ENCODE data around the gene TBKBP1.

Gene TBKBP1, protein sequence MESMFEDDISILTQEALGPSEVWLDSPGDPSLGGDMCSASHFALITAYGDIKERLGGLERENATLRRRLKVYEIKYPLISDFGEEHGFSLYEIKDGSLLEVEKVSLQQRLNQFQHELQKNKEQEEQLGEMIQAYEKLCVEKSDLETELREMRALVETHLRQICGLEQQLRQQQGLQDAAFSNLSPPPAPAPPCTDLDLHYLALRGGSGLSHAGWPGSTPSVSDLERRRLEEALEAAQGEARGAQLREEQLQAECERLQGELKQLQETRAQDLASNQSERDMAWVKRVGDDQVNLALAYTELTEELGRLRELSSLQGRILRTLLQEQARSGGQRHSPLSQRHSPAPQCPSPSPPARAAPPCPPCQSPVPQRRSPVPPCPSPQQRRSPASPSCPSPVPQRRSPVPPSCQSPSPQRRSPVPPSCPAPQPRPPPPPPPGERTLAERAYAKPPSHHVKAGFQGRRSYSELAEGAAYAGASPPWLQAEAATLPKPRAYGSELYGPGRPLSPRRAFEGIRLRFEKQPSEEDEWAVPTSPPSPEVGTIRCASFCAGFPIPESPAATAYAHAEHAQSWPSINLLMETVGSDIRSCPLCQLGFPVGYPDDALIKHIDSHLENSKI

DNA sequence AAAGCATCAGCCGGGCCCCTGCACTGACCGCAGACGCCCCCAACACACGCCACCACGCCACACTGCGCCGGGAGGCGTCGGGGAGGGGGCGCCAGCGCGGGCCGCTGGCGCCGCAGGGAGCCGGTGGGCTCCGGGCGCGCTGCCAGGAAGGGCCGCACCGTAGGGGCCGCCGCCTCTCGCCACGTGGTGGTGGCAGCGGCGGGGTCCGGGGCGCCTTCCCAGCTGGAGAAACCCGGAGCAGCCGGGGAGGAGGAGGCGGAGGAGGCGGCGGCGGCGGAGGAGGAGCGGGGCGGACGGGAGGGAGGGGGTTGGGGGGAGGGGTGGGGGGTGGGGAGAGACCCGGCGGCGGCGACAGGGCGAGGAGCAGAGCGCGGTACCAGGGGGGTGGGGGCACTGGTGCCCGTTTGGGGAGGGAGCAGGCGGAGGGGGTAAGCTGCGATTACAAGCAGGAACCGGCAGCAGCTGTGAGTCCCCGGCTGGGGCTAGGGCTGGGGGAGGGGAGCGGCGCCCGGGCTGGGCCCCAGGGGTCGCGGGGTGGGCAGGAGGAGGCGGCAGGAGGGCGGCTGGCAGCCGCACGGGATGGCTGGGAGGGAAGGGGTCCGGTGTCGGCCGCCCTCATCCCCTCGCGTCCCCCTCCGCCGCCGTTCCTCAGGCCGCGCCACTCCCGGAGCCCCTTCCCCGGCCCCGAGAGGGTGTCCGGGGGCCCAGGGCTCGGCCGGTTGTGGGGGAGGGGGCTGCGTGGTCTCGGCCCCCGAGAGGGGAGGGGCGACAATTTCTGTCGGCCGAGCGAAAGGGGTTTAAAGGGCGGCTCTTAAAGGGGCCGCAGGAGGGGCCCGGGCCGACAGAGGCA is at the start of gene TBKBP1:
Gene TBKBP1 (plus strand): TSS at position 431 of the 850 bp plus-strand sequence. CDS start 1,952 bp downstream, outside the sequence.
- peak within 1 kb of the TSS; percentile 57 for H3K9ac ChIP-seq (ENCODE audit: low read depth, low read length)
- H3K4me1 ChIP-seq (ENCODE audit: control insufficient read depth, insufficient read depth, low read length): peaks cover 23% of the 10 kb centered on the region
- no peaks in the 10 kb centered on the region for H3K9me3 ChIP-seq (ENCODE audit: control insufficient read depth, insufficient read depth, low read length)
- no peaks in the 10 kb centered on the region for H3K27me3 ChIP-seq (ENCODE audit: control insufficient read depth, insufficient read depth, low read length)
- peak within 1 kb of the TSS; percentile 87 for H3K4me3 ChIP-seq (ENCODE audit: low read depth, low read length)
- H3K36me3 ChIP-seq (ENCODE audit: control insufficient read depth, insufficient read depth, low read length): 0 out of 2 replicates have a peak, but pooled peaks cover 5% of the 10 kb centered on the region
- H3K27ac ChIP-seq (ENCODE audit: low read depth, low read length): peak within 1 kb of the TSS; percentile 90

DNA sequence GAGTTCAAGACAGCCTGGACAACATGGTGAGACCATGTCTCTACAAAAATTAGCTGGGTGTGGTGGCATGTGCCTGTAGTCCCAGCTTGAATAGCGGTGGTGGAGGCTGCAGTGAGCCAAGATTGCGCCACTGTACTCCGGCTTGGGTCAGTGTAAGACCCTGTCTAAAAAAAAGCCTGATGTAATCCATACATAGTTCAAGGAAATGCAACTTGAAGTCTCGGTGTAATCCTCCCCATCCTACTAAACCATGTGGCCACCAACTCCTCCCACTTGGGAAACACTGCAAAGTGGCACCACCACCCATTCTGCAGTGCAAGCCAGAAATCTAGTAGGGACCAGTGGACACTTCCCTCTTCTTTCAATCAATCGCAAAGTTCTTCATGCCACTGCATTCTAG is 49.6 kb upstream of the TBKBP1 start:
- Histone ChIP-seq H3K9me3 (ENCODE audit: control insufficient read depth, insufficient read depth, low read length) (no peaks in the 10 kb centered on the region), H3K4me1 (ENCODE audit: control insufficient read depth, insufficient read depth, low read length) (no peaks in the 10 kb centered on the region), H3K4me3 (ENCODE audit: low read depth, low read length) (no peak overlapping the region), H3K36me3 (ENCODE audit: control insufficient read depth, insufficient read depth, low read length) (no peaks in the 10 kb centered on the region), H3K27me3 (ENCODE audit: control insufficient read depth, insufficient read depth, low read length) (no peaks in the 10 kb centered on the region), H3K27ac (ENCODE audit: low read depth, low read length) (no peak overlapping the region), H3K9ac (ENCODE audit: low read depth, low read length) (no peak overlapping the region)

DNA sequence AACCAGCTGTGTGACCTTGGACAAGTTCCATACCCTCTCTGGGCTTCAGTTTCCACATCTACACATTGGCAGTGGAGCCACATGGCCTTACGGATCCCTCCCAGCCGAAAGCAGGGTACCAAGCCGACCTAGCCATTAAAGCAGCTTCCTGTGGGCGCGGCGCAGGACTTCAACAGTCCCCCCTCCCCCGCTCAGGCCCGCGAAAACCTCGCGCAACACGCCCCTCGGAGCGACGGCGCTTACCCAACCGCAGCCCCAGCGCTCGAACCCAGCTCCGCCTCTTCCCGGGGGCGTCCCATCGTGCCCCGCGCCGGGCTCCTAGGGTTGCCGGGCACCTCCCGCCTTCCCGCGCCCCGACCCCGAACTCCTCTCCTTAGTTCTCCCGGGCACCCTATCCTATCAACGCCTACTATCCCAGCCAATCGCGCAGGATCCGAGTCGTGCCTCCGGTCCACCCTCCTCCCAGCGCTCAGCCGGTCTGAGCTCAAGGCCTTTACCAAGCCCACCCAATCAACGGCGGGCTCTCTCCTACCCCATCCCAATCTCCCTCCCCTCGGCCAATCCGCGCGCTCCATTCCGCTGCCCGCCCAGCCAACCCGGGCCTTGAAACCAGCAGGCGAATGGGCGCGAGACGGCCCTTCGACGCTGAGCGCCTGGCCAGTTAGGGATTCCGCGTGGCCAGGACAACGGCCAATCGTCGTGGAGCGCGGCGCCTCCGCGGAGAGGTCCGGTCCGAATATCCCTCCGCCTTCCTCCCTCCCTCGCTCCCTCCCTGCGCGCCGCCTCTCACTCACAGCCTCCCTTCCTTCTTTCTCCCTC is 44.6 kb upstream of the TBKBP1 start, which contains the start of gene KPNB1:
Gene KPNB1 (plus strand): TSS at position 767 of the 819 bp plus-strand sequence. CDS start 326 bp downstream, outside the sequence.
- peak within 1 kb of the TSS; percentile 98 for H3K27ac ChIP-seq (ENCODE audit: low read depth, low read length)
- H3K9ac ChIP-seq (ENCODE audit: low read depth, low read length): peak within 1 kb of the TSS; percentile 94
- peaks cover 35% of the 10 kb centered on the region for H3K36me3 ChIP-seq (ENCODE audit: control insufficient read depth, insufficient read depth, low read length)
- no peaks in the 10 kb centered on the region for H3K27me3 ChIP-seq (ENCODE audit: control insufficient read depth, insufficient read depth, low read length)
- H3K4me3 ChIP-seq (ENCODE audit: low read depth, low read length): peak within 1 kb of the TSS; percentile 93
- H3K9me3 ChIP-seq (ENCODE audit: control insufficient read depth, insufficient read depth, low read length): no peaks in the 10 kb centered on the region
- H3K4me1 ChIP-seq (ENCODE audit: control insufficient read depth, insufficient read depth, low read length): peaks cover 18% of the 10 kb centered on the region

DNA sequence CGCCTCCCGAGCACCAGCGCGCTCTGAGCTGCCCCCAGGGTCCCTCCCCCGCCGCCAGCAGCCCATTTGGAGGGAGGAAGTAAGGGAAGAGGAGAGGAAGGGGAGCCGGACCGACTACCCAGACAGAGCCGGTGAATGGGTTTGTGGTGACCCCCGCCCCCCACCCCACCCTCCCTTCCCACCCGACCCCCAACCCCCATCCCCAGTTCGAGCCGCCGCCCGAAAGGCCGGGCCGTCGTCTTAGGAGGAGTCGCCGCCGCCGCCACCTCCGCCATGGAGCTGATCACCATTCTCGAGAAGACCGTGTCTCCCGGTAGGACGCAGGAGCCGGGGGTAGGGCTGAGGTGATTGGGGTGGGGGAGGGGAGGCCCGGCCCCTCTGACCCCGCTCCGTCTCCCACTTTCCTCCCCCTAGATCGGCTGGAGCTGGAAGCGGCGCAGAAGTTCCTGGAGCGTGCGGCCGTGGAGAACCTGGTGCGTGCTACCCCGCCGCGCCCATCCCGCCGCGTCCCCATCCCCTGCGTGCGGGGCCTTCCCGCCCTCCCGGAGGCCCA is 43.9 kb upstream of the TBKBP1 start:
- peaks cover 42% of the 10 kb centered on the region for H3K36me3 ChIP-seq (ENCODE audit: control insufficient read depth, insufficient read depth, low read length)
- H3K27me3 ChIP-seq (ENCODE audit: control insufficient read depth, insufficient read depth, low read length): no peaks in the 10 kb centered on the region
- H3K4me1 ChIP-seq (ENCODE audit: control insufficient read depth, insufficient read depth, low read length): peaks cover 18% of the 10 kb centered on the region
- H3K27ac ChIP-seq (ENCODE audit: low read depth, low read length): peak overlapping the region; percentile 95
- no peaks in the 10 kb centered on the region for H3K9me3 ChIP-seq (ENCODE audit: control insufficient read depth, insufficient read depth, low read length)
- H3K4me3 ChIP-seq (ENCODE audit: low read depth, low read length): peak overlapping the region; percentile 93
- peak overlapping the region; percentile 84 for H3K9ac ChIP-seq (ENCODE audit: low read depth, low read length)

DNA sequence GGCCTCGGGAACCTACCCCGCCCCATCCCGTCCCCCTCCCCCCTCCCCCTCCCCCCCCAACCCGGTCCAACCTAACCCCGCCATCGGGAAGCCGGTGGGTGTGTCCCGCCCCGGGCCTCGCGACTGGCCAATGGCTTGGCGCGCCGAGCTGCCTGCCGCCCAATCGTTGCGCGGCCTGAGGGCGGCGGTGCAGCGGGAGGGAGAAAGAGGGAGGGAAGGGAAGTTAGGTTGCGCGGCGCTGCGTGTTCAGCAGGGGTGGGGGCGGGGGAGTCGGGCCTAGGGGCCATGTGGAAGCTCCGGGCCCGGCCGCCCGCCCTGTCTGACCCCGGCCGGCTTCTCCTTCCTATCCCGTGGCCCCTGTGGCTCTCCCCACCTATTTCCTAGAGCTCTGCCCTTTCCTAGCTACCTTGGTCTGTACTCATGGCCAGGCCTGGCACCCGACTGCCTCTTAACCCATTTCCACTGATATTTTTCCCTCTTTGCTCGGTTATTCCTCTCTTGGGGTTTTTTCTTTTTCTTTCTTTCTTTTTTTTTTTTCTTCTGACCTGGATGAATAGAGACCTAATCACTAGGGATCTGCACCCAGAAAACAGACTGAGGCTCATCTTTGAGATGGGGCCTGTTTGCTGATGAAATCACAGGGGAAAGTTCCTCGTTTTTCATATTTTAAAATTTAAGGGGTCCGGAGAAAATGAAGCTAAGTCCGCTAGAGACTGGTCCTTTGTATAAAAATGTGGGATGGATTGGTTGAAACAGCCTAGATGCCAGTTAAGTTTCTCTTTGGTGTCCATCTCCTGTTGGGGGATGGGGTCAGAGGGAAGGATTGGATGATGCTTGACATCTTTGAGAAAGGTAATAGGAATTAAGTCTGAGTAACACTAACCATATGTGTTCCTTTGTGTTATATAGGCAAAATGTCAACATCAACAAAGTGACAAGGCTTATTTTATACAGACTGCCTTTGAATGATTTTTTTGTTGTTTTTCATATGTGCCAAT is 43.1 kb upstream of the TBKBP1 start:
- H3K36me3 ChIP-seq (ENCODE audit: control insufficient read depth, insufficient read depth, low read length): peaks cover 50% of the 10 kb centered on the region
- no peaks in the 10 kb centered on the region for H3K27me3 ChIP-seq (ENCODE audit: control insufficient read depth, insufficient read depth, low read length)
- H3K27ac ChIP-seq (ENCODE audit: low read depth, low read length): peak overlapping the region; percentile 95
- H3K4me1 ChIP-seq (ENCODE audit: control insufficient read depth, insufficient read depth, low read length): peaks cover 18% of the 10 kb centered on the region
- peak overlapping the region; percentile 94 for H3K9ac ChIP-seq (ENCODE audit: low read depth, low read length)
- H3K4me3 ChIP-seq (ENCODE audit: low read depth, low read length): peak overlapping the region; percentile 93
- no peaks in the 10 kb centered on the region for H3K9me3 ChIP-seq (ENCODE audit: control insufficient read depth, insufficient read depth, low read length)

DNA sequence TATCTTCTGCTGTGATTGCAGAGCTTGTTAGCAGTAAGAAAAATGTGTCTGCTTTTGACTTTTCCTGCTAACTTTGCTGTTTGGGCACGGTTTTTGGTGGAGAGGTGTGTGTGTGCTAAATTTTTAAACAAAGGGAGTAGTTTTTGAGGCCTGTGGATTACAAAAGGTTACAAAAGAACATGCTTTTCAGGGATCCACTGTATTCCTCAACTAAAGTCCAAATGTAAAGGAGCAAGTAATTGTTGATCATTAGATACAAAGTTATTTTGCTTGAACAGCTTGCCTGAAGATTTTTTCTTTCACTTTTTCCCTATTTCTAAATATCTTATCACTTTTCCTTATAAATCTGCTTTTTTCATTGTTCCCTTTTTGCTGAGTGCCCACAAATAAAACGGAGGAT is 42.3 kb upstream of the TBKBP1 start:
- no peaks in the 10 kb centered on the region for H3K9me3 ChIP-seq (ENCODE audit: control insufficient read depth, insufficient read depth, low read length)
- 0 out of 2 replicates have a peak overlapping the region, but pooled peaks have one; percentile 7 for H3K9ac ChIP-seq (ENCODE audit: low read depth, low read length)
- peak overlapping the region; percentile 83 for H3K27ac ChIP-seq (ENCODE audit: low read depth, low read length)
- no peaks in the 10 kb centered on the region for H3K27me3 ChIP-seq (ENCODE audit: control insufficient read depth, insufficient read depth, low read length)
- peaks cover 18% of the 10 kb centered on the region for H3K4me1 ChIP-seq (ENCODE audit: control insufficient read depth, insufficient read depth, low read length)
- peak overlapping the region; percentile 90 for H3K4me3 ChIP-seq (ENCODE audit: low read depth, low read length)
- peaks cover 58% of the 10 kb centered on the region for H3K36me3 ChIP-seq (ENCODE audit: control insufficient read depth, insufficient read depth, low read length)

DNA sequence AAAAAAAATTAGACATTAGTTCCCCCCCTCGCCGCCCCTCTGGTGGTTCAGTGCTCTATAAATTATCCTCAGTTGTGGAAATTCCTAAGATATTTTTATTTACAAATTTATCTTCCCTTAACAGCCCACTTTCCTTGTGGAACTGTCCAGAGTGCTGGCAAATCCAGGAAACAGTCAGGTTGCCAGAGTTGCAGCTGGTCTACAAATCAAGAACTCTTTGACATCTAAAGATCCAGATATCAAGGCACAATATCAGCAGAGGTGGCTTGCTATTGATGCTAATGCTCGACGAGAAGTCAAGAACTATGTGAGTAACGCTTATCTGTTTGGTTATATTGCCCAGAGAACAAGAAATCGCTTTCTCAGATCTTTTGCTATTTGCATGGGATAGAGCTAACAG is 41.4 kb upstream of the TBKBP1 start:
- H3K36me3 ChIP-seq (ENCODE audit: control insufficient read depth, insufficient read depth, low read length): peaks cover 67% of the 10 kb centered on the region
- no peak overlapping the region for H3K9ac ChIP-seq (ENCODE audit: low read depth, low read length)
- H3K4me3 ChIP-seq (ENCODE audit: low read depth, low read length): peak overlapping the region; percentile 90; the same call in 1 of the 2 replicates
- H3K9me3 ChIP-seq (ENCODE audit: control insufficient read depth, insufficient read depth, low read length): no peaks in the 10 kb centered on the region
- H3K27me3 ChIP-seq (ENCODE audit: control insufficient read depth, insufficient read depth, low read length): no peaks in the 10 kb centered on the region
- peaks cover 18% of the 10 kb centered on the region for H3K4me1 ChIP-seq (ENCODE audit: control insufficient read depth, insufficient read depth, low read length)
- H3K27ac ChIP-seq (ENCODE audit: low read depth, low read length): no peak overlapping the region

DNA sequence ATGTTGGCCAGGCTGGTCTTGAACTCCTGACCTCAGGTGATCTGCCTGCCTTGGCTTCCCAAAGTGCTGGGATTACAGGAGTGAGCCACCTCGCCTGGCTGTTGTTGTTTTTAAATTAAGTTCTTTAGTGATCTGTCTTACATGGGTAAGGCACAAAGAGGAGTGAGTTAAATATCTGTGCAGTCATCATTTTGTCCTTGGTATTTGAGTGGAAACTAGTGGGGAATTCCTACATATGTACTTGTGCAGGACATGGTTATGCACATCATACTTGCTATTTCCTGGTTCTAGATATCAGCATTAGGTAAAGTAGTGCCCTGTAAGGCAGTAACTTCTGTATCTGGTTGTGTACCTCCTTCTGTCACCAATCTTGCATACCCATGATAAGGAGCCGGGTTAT is 40.5 kb upstream of the TBKBP1 start:
- H3K27ac ChIP-seq (ENCODE audit: low read depth, low read length): no peak overlapping the region
- no peak overlapping the region for H3K9ac ChIP-seq (ENCODE audit: low read depth, low read length)
- H3K36me3 ChIP-seq (ENCODE audit: control insufficient read depth, insufficient read depth, low read length): peaks cover 76% of the 10 kb centered on the region
- H3K4me1 ChIP-seq (ENCODE audit: control insufficient read depth, insufficient read depth, low read length): peaks cover 18% of the 10 kb centered on the region
- no peak overlapping the region for H3K4me3 ChIP-seq (ENCODE audit: low read depth, low read length)
- H3K9me3 ChIP-seq (ENCODE audit: control insufficient read depth, insufficient read depth, low read length): no peaks in the 10 kb centered on the region
- no peaks in the 10 kb centered on the region for H3K27me3 ChIP-seq (ENCODE audit: control insufficient read depth, insufficient read depth, low read length)

DNA sequence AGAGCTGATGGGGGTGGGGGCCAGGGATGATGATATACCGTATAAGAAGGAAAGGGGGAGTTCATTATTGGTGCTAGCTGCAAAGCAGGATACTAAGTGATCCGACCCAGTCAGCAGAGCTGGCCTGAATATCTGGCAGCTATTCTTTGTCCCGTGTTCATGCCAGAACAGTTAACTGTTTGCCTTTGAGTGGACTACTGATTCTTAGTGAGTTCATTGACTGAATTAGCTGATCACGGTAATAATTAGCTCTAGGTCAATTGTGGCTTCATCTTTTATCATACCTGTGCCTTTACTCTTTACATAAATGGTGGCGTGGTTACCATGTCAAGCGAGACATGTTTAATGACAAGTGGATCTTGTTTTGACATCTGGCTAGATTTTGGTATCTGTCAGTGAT is 39.0 kb upstream of the TBKBP1 start:
- H3K27ac ChIP-seq (ENCODE audit: low read depth, low read length): no peak overlapping the region
- H3K9ac ChIP-seq (ENCODE audit: low read depth, low read length): no peak overlapping the region
- peaks cover 18% of the 10 kb centered on the region for H3K4me1 ChIP-seq (ENCODE audit: control insufficient read depth, insufficient read depth, low read length)
- H3K27me3 ChIP-seq (ENCODE audit: control insufficient read depth, insufficient read depth, low read length): no peaks in the 10 kb centered on the region
- no peaks in the 10 kb centered on the region for H3K9me3 ChIP-seq (ENCODE audit: control insufficient read depth, insufficient read depth, low read length)
- H3K36me3 ChIP-seq (ENCODE audit: control insufficient read depth, insufficient read depth, low read length): peaks cover 91% of the 10 kb centered on the region
- H3K4me3 ChIP-seq (ENCODE audit: low read depth, low read length): no peak overlapping the region
